H1 (cell line): ENCODE results near the gene CSE1L. TPM values are rescaled to one million over a fixed set of nuclear protein-coding genes. Genes with fewer than 3 reads are reported as not detected.
"Not testable (repeated sequence)": the region's sequence is repeated elsewhere in the genome, so short reads cannot be mapped to it uniquely, and the experiment has no call there.

Source experiments
- CTCF ChIA-PET: fragments of 300-600 bp; sonication (Branson Sonifier 250); formaldehyde crosslinking; loops from one replicate; lab custom pipeline; 2021; ENCODE audit not compliant: partially characterized antibody; lab: Charles Lee
- POLR2A ChIA-PET: fragments of 300-600 bp; sonication (Branson Sonifier 250); formaldehyde crosslinking; loops from one replicate; lab custom pipeline; 2021; ENCODE audit warnings: inconsistent platforms; ENCODE audit not compliant: partially characterized antibody; lab: Charles Lee
- DNase-seq, 2 experiments: peaks; one replicate each; pipeline versions ENCODE4 v3.0.0 to v3.0.0-alpha.2; 2010 to 2022; ENCODE audit warnings: low spot score in 2 of 2, low read depth in 1 of 2, mixed read lengths in 1 of 2
- FAIRE-seq: peaks from 2 replicates; lab custom pipeline; 2011; peaks lifted over from hg19 to GRCh38; lab: Jason Lieb, UNC
- H2AFZ ChIP-seq: 2 replicates; pipeline ENCODE4 v1.8.1; 2012; ENCODE audit warnings: low read length, inconsistent platforms
- H2AK5ac ChIP-seq: 2 replicates; pipeline ENCODE4 v1.6.1; 2013; ENCODE audit warnings: low read depth, low read length
- H2BK120ac ChIP-seq: replicated peaks from 2 replicates; pipeline ENCODE3; 2013; ENCODE audit warnings: low read depth, low read length, inconsistent platforms
- H2BK12ac ChIP-seq: 2 replicates; pipeline ENCODE4 v1.6.1; 2013; ENCODE audit warnings: low read depth, low read length
- H2BK15ac ChIP-seq: 2 replicates; pipeline ENCODE4 v1.6.1; 2013; ENCODE audit warnings: low read length
- H2BK20ac ChIP-seq: 2 replicates; pipeline ENCODE4 v1.6.1; 2013; ENCODE audit warnings: low read length
- H2BK5ac ChIP-seq: 2 replicates; pipeline ENCODE4 v1.6.1; 2013; ENCODE audit warnings: low read depth, low read length
- H3K14ac ChIP-seq: 2 replicates; pipeline ENCODE4 v1.6.1; 2013; ENCODE audit warnings: inconsistent platforms; ENCODE audit not compliant: insufficient read length
- H3K18ac ChIP-seq: 2 replicates; pipeline ENCODE4 v1.6.1; 2013; ENCODE audit warnings: low read length; ENCODE audit errors: extremely low read depth
- H3K23ac ChIP-seq: 2 replicates; pipeline ENCODE4 v1.6.1; 2013; ENCODE audit warnings: inconsistent platforms; ENCODE audit not compliant: insufficient read length
- H3K23me2 ChIP-seq: 2 replicates; pipeline ENCODE4 v1.6.1; 2013; ENCODE audit warnings: low read depth, low read length
- H3K27ac ChIP-seq: 2 replicates; pipeline ENCODE4 v1.6.1; 2011; ENCODE audit warnings: low read depth, low read length, inconsistent platforms
- H3K27me3 ChIP-seq, 4 experiments: replicated peaks in 1 of 4; 1 replicate in 1 of 4; 2 replicates in 3 of 4; pipeline versions ENCODE4 v1.6.1 to v1.8.1; 2011 to 2013; ENCODE audit warnings: low read length in 3 of 4, mild to moderate bottlenecking in 3 of 4, inconsistent platforms in 2 of 4, mixed read lengths in 2 of 4, moderate library complexity in 1 of 4; ENCODE audit not compliant: control insufficient read depth in 3 of 4, insufficient read depth in 3 of 4; ENCODE audit errors: extremely low read depth in 1 of 4
- H3K36me3 ChIP-seq, 4 experiments: 2 replicates each; pipeline versions ENCODE4 v1.6.1 to v1.8.1; 2011 to 2013; ENCODE audit warnings: mild to moderate bottlenecking in 4 of 4, low read length in 3 of 4, moderate library complexity in 2 of 4, control low read depth in 1 of 4, inconsistent platforms in 1 of 4; ENCODE audit not compliant: insufficient read depth in 4 of 4, control insufficient read depth in 2 of 4
- H3K4ac ChIP-seq: replicated peaks from 2 replicates; pipeline ENCODE3; 2013; ENCODE audit warnings: low read length, low read depth, mixed read lengths, inconsistent platforms; ENCODE audit not compliant: insufficient read length
- H3K4me1 ChIP-seq, 4 experiments: replicated peaks in 1 of 4; 1 replicate in 1 of 4; 2 replicates in 3 of 4; pipeline versions ENCODE4 v1.6.1 to v1.8.1; 2011 to 2013; ENCODE audit warnings: low read length in 3 of 4, inconsistent platforms in 2 of 4, mixed read lengths in 1 of 4; ENCODE audit not compliant: insufficient read depth in 4 of 4, control insufficient read depth in 3 of 4
- H3K4me2 ChIP-seq, 2 experiments: 2 replicates each; pipeline versions ENCODE4 v1.6.1 to v1.8.1; 2011 to 2013; ENCODE audit warnings: low read depth in 2 of 2, low read length in 2 of 2, control low read depth in 1 of 2, inconsistent platforms in 1 of 2, mild to moderate bottlenecking in 1 of 2; ENCODE audit not compliant: insufficient read depth in 1 of 2
- H3K4me3 ChIP-seq, 4 experiments: fragments of 200-600, 300-600 bp in 1 of 4; sonication (generic), shearing (Covaris generic), sonication (Bioruptor Twin) in 1 of 4; 2 replicates each; pipeline versions ENCODE4 v1.5.1 to v1.8.1; 2011 to 2016; ENCODE audit warnings: low read length in 4 of 4, low read depth in 3 of 4, control low read depth in 2 of 4, inconsistent platforms in 2 of 4, mild to moderate bottlenecking in 2 of 4, mixed read lengths in 1 of 4, moderate library complexity in 1 of 4; ENCODE audit not compliant: insufficient read depth in 2 of 4; ENCODE audit errors: extremely low read depth in 1 of 4
- H3K56ac ChIP-seq: replicated peaks from 2 replicates; pipeline ENCODE3; 2013; ENCODE audit warnings: low read depth, mild to moderate bottlenecking, mixed read lengths, low read length, inconsistent platforms; ENCODE audit not compliant: insufficient read length
- H3K79me1 ChIP-seq: 2 replicates; pipeline ENCODE4 v1.6.1; 2013; ENCODE audit warnings: low read depth, low read length, control low read depth
- H3K79me2 ChIP-seq, 2 experiments: 2 replicates each; pipeline versions ENCODE4 v1.6.1 to v1.8.1; 2012 to 2013; ENCODE audit warnings: low read length in 2 of 2, mild to moderate bottlenecking in 2 of 2, inconsistent platforms in 1 of 2; ENCODE audit not compliant: insufficient read depth in 2 of 2, control insufficient read depth in 1 of 2
- H3K9ac ChIP-seq, 4 experiments: replicated peaks in 1 of 4; 1 replicate in 1 of 4; 2 replicates in 3 of 4; pipeline versions ENCODE4 v1.6.1 to v1.8.1; 2011 to 2013; ENCODE audit warnings: low read depth in 3 of 4, low read length in 3 of 4, control low read depth in 2 of 4, mild to moderate bottlenecking in 2 of 4, moderate library complexity in 2 of 4, inconsistent platforms in 1 of 4; ENCODE audit errors: extremely low read depth in 1 of 4
- H3K9me3 ChIP-seq, 2 experiments: 2 replicates each; pipeline versions ENCODE4 v1.6.1 to v1.8.1; 2012 to 2013; ENCODE audit warnings: mild to moderate bottlenecking in 2 of 2, moderate library complexity in 2 of 2, control low read depth in 1 of 2, inconsistent platforms in 1 of 2, low read depth in 1 of 2, low read length in 1 of 2, mixed read lengths in 1 of 2; ENCODE audit not compliant: insufficient read depth in 2 of 2
- H4K20me1 ChIP-seq, 2 experiments: replicated peaks in 1 of 2; 2 replicates each; pipeline versions ENCODE3 to v1.8.1; 2011 to 2013; ENCODE audit warnings: inconsistent platforms in 2 of 2, low read length in 2 of 2, mild to moderate bottlenecking in 1 of 2; ENCODE audit not compliant: insufficient read depth in 2 of 2, control insufficient read depth in 1 of 2
- H4K5ac ChIP-seq: 2 replicates; pipeline ENCODE4 v1.6.1; 2013; ENCODE audit warnings: low read length, low read depth, mixed read lengths, inconsistent platforms; ENCODE audit not compliant: insufficient read length
- H4K8ac ChIP-seq: 2 replicates; pipeline ENCODE4 v1.8.0; 2013; ENCODE audit warnings: mild to moderate bottlenecking, moderate library complexity, low read length, inconsistent platforms; ENCODE audit not compliant: insufficient read depth; ENCODE audit errors: extremely low read depth
- H4K91ac ChIP-seq: replicated peaks from 2 replicates; pipeline ENCODE3; 2013; ENCODE audit warnings: low read length, mixed read lengths, inconsistent platforms; ENCODE audit not compliant: insufficient read length
- CHD2 ChIP-seq: IDR thresholded peaks from 2 replicates; pipeline ENCODE4 v1.6.1; 2012; ENCODE audit warnings: low read length, improper control_type of control experiment
- CTCF ChIP-seq, 3 experiments: IDR thresholded peaks; 1 replicate in 2 of 3; 2 replicates in 1 of 3; pipeline versions ENCODE4 v1.5.1 to v1.6.1; 2011; ENCODE audit warnings: low read length in 3 of 3, mild to moderate bottlenecking in 3 of 3, inconsistent platforms in 2 of 3, low read depth in 1 of 3, moderate library complexity in 1 of 3; ENCODE audit not compliant: insufficient read depth in 1 of 3; ENCODE audit errors: control extremely low read depth in 1 of 3
- FOSL1 ChIP-seq: IDR thresholded peaks from 2 replicates; pipeline ENCODE4 v1.6.1; 2011; ENCODE audit warnings: mild to moderate bottlenecking, low read depth, low read length, moderate library complexity; ENCODE audit not compliant: insufficient read depth
- YY1 ChIP-seq: IDR thresholded peaks from 2 replicates; pipeline ENCODE4 v1.6.1; 2011; ENCODE audit warnings: low read depth, mild to moderate bottlenecking, low read length
- WGBS, 2 experiments: shearing (Covaris generic) in 1 of 2; methylation state at CpG; one replicate each; pipeline versions ENCODE4 v1.1.6 to v1.1.7; 2013 to 2015; ENCODE audit warnings: low lambda C conversion rate in 2 of 2, mixed read lengths in 2 of 2, inconsistent platforms in 1 of 2, low coverage in 1 of 2, missing lambda C conversion rate in 1 of 2; ENCODE audit not compliant: insufficient replicate concordance in 2 of 2, insufficient coverage in 1 of 2, insufficient read length in 1 of 2; ENCODE audit errors: extremely low coverage in 1 of 2, missing lambda C conversion rate in 1 of 2; 5-methylcytosine and 5-hydroxymethylcytosine counted together
- polyA plus RNA-seq, 7 experiments: library from polyadenylated mRNA; depleted of rRNA in 3 of 7; stranded (reverse) in 5 of 7; unstranded in 2 of 7; fragments of >200 nt in 5 of 7; fragments of 200-250 nt in 2 of 7; gene quantifications; 1 replicate in 5 of 7; 2 replicates in 1 of 7; 4 replicates in 1 of 7; pipeline versions ENCODE4 v1.2.1 to v1.2.3, GENCODE V29; 2011 to 2013; ENCODE audit warnings: missing spikeins in 2 of 7, mixed read lengths in 2 of 7
- total RNA-seq: library from RNA; stranded (reverse); fragmentation: NEBNext Ultra II Directional; extraction: Animal tissue kit (Norgen Biotek cat#: 25700); gene quantifications from 2 replicates; pipeline ENCODE4 v1.2.1, GENCODE V29; 2021

CSE1L gene
- total and polyA plus RNA-seq, 2 of the 8 experiments (the other 6 are each of a cell fraction or from before 2014, with no cell fraction given): 94.1 to 269 TPM

DNA sequence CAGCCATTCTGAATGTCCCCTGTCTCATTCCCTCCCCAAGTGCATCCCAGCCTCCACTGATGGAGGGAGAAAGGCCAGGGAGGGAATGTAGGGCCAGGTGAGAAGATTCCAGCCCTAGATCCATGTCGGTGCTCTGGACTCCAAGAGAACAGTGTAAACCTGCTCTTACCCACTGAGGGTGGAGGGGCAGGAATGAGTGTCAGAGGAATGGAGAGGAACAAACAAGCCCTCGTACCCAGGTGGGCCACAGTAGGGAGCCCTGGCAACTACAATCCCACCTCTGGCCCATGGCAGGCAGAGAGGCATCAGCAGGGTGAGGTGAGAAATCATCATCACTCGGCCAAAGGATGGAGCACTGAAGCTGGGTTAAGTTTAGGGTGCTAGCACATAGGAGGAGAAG is 87.5 kb downstream of the CSE1L start (continued):
- TF ChIP-seq CTCF (IDR thresholded peaks at IDR 0.05; ENCODE audit: control extremely low read depth in 1 of 3, insufficient read depth in 1 of 3, low read depth in 1 of 3, low read length in 3 of 3) (no peak), YY1 (no peak), CHD2 (no peak), FOSL1 (no peak)

DNA sequence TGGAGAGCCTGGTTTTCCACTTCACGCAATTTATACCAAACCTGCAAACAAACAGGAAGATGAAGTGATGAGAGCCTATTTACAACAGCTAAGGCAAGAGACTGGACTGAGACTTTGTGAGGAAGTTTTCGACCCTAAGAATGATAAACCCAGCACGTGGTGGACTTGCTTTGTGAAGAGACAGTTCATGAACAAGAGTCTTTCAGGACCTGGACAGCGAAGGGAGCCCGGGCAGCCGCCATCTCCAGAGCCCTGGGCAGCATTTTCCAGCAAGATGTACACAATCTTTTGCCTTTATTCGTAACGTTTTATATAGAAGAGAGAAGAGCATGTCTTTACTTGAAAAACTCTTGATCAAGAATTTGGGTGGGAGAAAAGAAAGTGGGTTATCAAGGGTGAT is 88.7 kb downstream of the CSE1L start:
- H3K56ac ChIP-seq, H3K4ac ChIP-seq, H3K18ac ChIP-seq, H3K9ac ChIP-seq, H3K23ac ChIP-seq, H2AFZ ChIP-seq, H2BK5ac ChIP-seq, H3K79me1 ChIP-seq, DNase-seq, H3K79me2 ChIP-seq, H4K8ac ChIP-seq, H3K4me3 ChIP-seq, H2BK20ac ChIP-seq, H2BK12ac ChIP-seq, FAIRE-seq, H3K27me3 ChIP-seq, H2AK5ac ChIP-seq, H3K27ac ChIP-seq, H4K91ac ChIP-seq, H3K14ac ChIP-seq, H2BK15ac ChIP-seq, H4K5ac ChIP-seq, H3K9me3 ChIP-seq, H3K23me2 ChIP-seq, H3K4me1 ChIP-seq, H2BK120ac ChIP-seq, H3K4me2 ChIP-seq, H4K20me1 ChIP-seq: not testable (repeated sequence)
- CTCF ChIA-PET: interaction anchor here (1.0 to 3.4 kb wide), 12 partner anchors 10 to 186 kb away, joined by 3 to 22 read pairs (median 4); no protein-coding TSS in a partner anchor
- WGBS, 2 experiments: 91% methylated on average over 8 of the region's 8 CpGs; no CpG with 5 or more reads in 1 of the 2 experiments
- POLR2A ChIA-PET: interaction anchor here (1.7 kb wide), 1 partner anchor 34 kb away, joined by 3 read pairs; no protein-coding TSS in a partner anchor
- peaks cover 2 to 16% (median 6%) of the 10 kb centered on the region in 4 experiments; a peak in 6 of 8 replicates for H3K36me3 ChIP-seq
